WTC11 (cell line): ENCODE data around the gene ZNF787.

ENCODE experiments used
- NFE2L1 ChIP-seq: sonication (generic); formaldehyde crosslinking; IDR thresholded peaks from 2 replicates; pipeline ENCODE4 v1.8.1; 2023; ENCODE audit warnings: missing genetic modification reagents
- TF ChIP-seq, protein P1 (sequence below): sonication (generic); formaldehyde crosslinking; IDR thresholded peaks from 2 replicates; pipeline ENCODE4 v1.8.0; 2022; ENCODE audit warnings: mild to moderate bottlenecking, missing genetic modification reagents

DNA sequence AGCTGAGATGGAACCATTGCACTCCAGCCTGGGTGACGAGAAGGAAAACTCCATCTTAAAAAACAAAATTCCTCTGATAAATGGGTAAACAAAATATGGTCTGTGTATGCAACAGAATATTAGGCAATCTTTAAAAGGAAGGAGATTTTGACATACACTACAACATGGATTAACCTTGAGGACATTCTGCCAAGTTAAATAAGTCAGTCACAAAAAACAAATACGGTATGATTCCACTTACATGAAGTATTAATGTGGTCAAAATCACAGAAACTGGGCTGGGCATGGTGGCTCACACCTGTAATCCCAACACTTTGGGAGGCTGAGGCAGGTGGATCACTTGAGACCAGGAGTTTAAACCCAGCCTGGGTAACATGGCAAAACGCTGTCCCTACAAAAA lies 17.0 kb upstream of the ZNF787 start:
- no peak for TF ChIP-seq NFE2L1
- TF ChIP-seq, protein P1, sequence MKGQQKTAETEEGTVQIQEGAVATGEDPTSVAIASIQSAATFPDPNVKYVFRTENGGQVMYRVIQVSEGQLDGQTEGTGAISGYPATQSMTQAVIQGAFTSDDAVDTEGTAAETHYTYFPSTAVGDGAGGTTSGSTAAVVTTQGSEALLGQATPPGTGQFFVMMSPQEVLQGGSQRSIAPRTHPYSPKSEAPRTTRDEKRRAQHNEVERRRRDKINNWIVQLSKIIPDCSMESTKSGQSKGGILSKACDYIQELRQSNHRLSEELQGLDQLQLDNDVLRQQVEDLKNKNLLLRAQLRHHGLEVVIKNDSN (CRISPR knock-in tag): no peak
